Stimulated activated CD8-positive, alpha-beta memory T cell treated with anti-CD3 and anti-CD28 coated beads, Interleukin-2, amount 100 ng/mL, for 1 hour (primary cell): Measurements from ENCODE around the gene CHST9.

Experiments
- DNase-seq, 2 donors: peaks; one replicate each; pipeline ENCODE4 v3.0.0-alpha.2; 2020; ENCODE audit warnings: low read depth in 2 of 2

CHST9 gene

DNA sequence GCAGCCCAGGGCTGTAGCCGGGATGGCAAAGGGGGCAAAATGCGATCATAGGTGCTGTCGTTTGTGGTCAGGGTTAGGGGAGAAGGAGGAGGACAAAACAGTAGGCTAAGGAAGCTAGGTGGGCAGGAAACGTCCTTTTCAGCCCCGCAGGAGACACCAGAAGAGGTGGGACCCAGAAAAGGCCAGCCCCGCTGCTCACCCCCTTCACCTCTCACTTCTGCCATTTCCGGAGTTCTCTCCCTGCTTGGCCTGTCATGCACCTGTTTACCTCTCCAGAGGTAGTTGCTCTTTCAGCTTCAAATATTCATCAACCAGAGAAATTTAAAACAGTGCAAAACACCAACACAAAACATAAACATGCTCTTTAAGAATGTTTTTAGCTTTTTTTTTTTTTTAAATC is 320.4 kb downstream of the CHST9 start:
- DNase-seq: no peak

DNA sequence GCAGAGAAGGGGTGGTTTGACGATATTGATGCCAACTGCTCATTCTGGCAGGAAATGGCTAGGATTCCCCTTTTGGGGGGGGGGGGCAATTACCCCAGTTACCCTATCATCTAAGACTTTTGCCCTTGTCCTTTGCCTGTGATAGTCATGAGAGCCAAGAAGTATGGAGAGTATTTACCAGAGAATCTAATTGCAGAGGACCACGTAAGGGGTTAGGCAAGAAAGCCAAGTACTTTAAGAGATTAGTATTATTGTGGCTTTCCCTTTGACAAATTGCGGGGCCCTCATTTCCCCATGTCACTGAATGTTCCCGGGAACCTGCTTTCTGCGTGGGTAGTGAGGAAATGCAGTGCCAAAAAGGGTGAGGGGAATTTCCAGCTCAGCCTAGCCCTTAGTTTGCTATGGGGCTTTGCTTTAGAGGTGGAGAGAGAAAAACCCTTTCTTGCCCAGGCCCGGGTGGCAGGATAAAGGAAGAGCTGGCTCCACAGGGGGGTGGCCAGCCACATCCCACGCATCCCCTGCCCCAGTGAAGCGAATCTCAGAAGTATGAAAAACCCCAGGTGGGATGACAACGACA is 321.1 kb downstream of the CHST9 start:
- no peak for DNase-seq

DNA sequence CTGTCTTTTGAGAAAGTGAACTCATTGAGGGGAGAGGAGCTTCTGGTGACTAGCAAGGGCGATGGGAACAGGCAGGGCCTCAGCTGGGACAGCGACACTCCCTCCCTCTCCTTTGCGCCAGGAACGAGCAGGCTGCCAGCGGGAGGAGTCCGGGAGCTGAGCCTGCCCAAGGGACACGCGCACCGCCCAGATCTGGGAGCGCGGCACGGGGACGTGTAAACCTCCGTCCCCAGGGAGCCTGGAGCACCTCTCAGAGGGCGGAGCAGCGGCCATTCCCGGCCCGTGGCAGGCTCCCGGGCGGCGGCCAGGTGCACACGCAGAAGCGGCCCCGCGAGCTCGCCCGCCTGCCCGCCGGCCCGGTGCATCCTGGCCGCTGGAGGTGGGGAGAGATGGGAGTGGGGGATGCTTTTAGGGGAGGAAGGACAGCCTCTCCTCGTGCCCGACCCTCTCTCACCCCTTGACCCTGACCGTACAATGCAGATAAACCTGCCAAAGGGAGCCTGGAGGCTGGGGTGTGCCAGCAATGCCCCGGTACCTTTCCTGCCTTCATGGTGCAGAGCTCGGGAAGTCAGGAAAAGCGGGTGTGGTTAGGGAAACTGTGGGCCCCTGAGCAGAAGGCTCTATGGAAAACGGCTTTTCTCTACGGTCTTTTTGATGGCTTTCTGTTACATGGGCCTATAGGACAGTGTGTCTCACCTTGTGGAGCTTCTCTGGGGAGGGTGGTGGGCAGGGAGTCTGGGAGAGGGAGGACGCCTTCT is 321.8 kb downstream of the CHST9 start:
- no peak for DNase-seq

DNA sequence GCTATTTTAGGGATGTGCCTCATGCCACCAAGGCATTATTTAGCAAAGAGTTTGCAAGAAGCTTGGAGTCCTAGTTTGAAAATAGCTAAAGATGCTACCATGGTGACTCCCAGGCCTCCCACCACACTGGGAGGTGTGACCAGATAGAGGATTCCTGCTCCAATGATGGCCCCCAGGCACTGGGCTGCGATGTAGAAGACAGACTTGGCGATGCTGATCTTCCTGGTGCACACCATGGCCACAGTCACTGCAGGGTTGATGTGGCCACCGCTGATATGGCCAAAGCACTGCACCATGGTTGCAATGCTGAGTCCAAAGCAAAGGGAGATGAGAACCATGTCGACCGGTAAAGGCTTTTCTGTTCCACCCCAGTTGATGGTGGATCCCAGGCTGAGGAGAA is 323.0 kb downstream of the CHST9 start:
- DNase-seq: no peak
